H1 (cell line): ENCODE data around the gene MASTL. TPM values are rescaled to one million over a fixed set of nuclear protein-coding genes. Genes with fewer than 3 reads are reported as not detected.

Experiments
- CTCF ChIA-PET: fragments of 300-600 bp; sonication (Branson Sonifier 250); formaldehyde crosslinking; loops from one replicate; lab custom pipeline; 2021; ENCODE audit not compliant: partially characterized antibody; lab: Charles Lee
- POLR2A ChIA-PET: fragments of 300-600 bp; sonication (Branson Sonifier 250); formaldehyde crosslinking; loops from one replicate; lab custom pipeline; 2021; ENCODE audit warnings: inconsistent platforms; ENCODE audit not compliant: partially characterized antibody; lab: Charles Lee
- DNase-seq, 2 experiments: peaks; one replicate each; pipeline versions ENCODE4 v3.0.0 to v3.0.0-alpha.2; 2010 to 2022; ENCODE audit warnings: low spot score in 2 of 2, low read depth in 1 of 2, mixed read lengths in 1 of 2
- FAIRE-seq: peaks from 2 replicates; lab custom pipeline; 2011; peaks lifted over from hg19 to GRCh38; lab: Jason Lieb, UNC
- H2AFZ ChIP-seq: 2 replicates; pipeline ENCODE4 v1.8.1; 2012; ENCODE audit warnings: low read length, inconsistent platforms
- H2AK5ac ChIP-seq: 2 replicates; pipeline ENCODE4 v1.6.1; 2013; ENCODE audit warnings: low read depth, low read length
- H2BK120ac ChIP-seq: replicated peaks from 2 replicates; pipeline ENCODE3; 2013; ENCODE audit warnings: low read depth, low read length, inconsistent platforms
- H2BK12ac ChIP-seq: 2 replicates; pipeline ENCODE4 v1.6.1; 2013; ENCODE audit warnings: low read depth, low read length
- H2BK15ac ChIP-seq: 2 replicates; pipeline ENCODE4 v1.6.1; 2013; ENCODE audit warnings: low read length
- H2BK20ac ChIP-seq: 2 replicates; pipeline ENCODE4 v1.6.1; 2013; ENCODE audit warnings: low read length
- H2BK5ac ChIP-seq: 2 replicates; pipeline ENCODE4 v1.6.1; 2013; ENCODE audit warnings: low read depth, low read length
- H3K14ac ChIP-seq: 2 replicates; pipeline ENCODE4 v1.6.1; 2013; ENCODE audit warnings: inconsistent platforms; ENCODE audit not compliant: insufficient read length
- H3K18ac ChIP-seq: 2 replicates; pipeline ENCODE4 v1.6.1; 2013; ENCODE audit warnings: low read length; ENCODE audit errors: extremely low read depth
- H3K23ac ChIP-seq: 2 replicates; pipeline ENCODE4 v1.6.1; 2013; ENCODE audit warnings: inconsistent platforms; ENCODE audit not compliant: insufficient read length
- H3K23me2 ChIP-seq: 2 replicates; pipeline ENCODE4 v1.6.1; 2013; ENCODE audit warnings: low read depth, low read length
- H3K27ac ChIP-seq: 2 replicates; pipeline ENCODE4 v1.6.1; 2011; ENCODE audit warnings: low read depth, low read length, inconsistent platforms
- H3K27me3 ChIP-seq, 4 experiments: replicated peaks in 1 of 4; 1 replicate in 1 of 4; 2 replicates in 3 of 4; pipeline versions ENCODE4 v1.6.1 to v1.8.1; 2011 to 2013; ENCODE audit warnings: low read length in 3 of 4, mild to moderate bottlenecking in 3 of 4, inconsistent platforms in 2 of 4, mixed read lengths in 2 of 4, moderate library complexity in 1 of 4; ENCODE audit not compliant: control insufficient read depth in 3 of 4, insufficient read depth in 3 of 4; ENCODE audit errors: extremely low read depth in 1 of 4
- H3K36me3 ChIP-seq, 4 experiments: 2 replicates each; pipeline versions ENCODE4 v1.6.1 to v1.8.1; 2011 to 2013; ENCODE audit warnings: mild to moderate bottlenecking in 4 of 4, low read length in 3 of 4, moderate library complexity in 2 of 4, control low read depth in 1 of 4, inconsistent platforms in 1 of 4; ENCODE audit not compliant: insufficient read depth in 4 of 4, control insufficient read depth in 2 of 4
- H3K4ac ChIP-seq: replicated peaks from 2 replicates; pipeline ENCODE3; 2013; ENCODE audit warnings: low read length, low read depth, mixed read lengths, inconsistent platforms; ENCODE audit not compliant: insufficient read length
- H3K4me1 ChIP-seq, 4 experiments: replicated peaks in 1 of 4; 1 replicate in 1 of 4; 2 replicates in 3 of 4; pipeline versions ENCODE4 v1.6.1 to v1.8.1; 2011 to 2013; ENCODE audit warnings: low read length in 3 of 4, inconsistent platforms in 2 of 4, mixed read lengths in 1 of 4; ENCODE audit not compliant: insufficient read depth in 4 of 4, control insufficient read depth in 3 of 4
- H3K4me2 ChIP-seq, 2 experiments: 2 replicates each; pipeline versions ENCODE4 v1.6.1 to v1.8.1; 2011 to 2013; ENCODE audit warnings: low read depth in 2 of 2, low read length in 2 of 2, control low read depth in 1 of 2, inconsistent platforms in 1 of 2, mild to moderate bottlenecking in 1 of 2; ENCODE audit not compliant: insufficient read depth in 1 of 2
- H3K4me3 ChIP-seq, 4 experiments: fragments of 200-600, 300-600 bp in 1 of 4; sonication (generic), shearing (Covaris generic), sonication (Bioruptor Twin) in 1 of 4; 2 replicates each; pipeline versions ENCODE4 v1.5.1 to v1.8.1; 2011 to 2016; ENCODE audit warnings: low read length in 4 of 4, low read depth in 3 of 4, control low read depth in 2 of 4, inconsistent platforms in 2 of 4, mild to moderate bottlenecking in 2 of 4, mixed read lengths in 1 of 4, moderate library complexity in 1 of 4; ENCODE audit not compliant: insufficient read depth in 2 of 4; ENCODE audit errors: extremely low read depth in 1 of 4
- H3K56ac ChIP-seq: replicated peaks from 2 replicates; pipeline ENCODE3; 2013; ENCODE audit warnings: low read depth, mild to moderate bottlenecking, mixed read lengths, low read length, inconsistent platforms; ENCODE audit not compliant: insufficient read length
- H3K79me1 ChIP-seq: 2 replicates; pipeline ENCODE4 v1.6.1; 2013; ENCODE audit warnings: low read depth, low read length, control low read depth
- H3K79me2 ChIP-seq, 2 experiments: 2 replicates each; pipeline versions ENCODE4 v1.6.1 to v1.8.1; 2012 to 2013; ENCODE audit warnings: low read length in 2 of 2, mild to moderate bottlenecking in 2 of 2, inconsistent platforms in 1 of 2; ENCODE audit not compliant: insufficient read depth in 2 of 2, control insufficient read depth in 1 of 2
- H3K9ac ChIP-seq, 4 experiments: replicated peaks in 1 of 4; 1 replicate in 1 of 4; 2 replicates in 3 of 4; pipeline versions ENCODE4 v1.6.1 to v1.8.1; 2011 to 2013; ENCODE audit warnings: low read depth in 3 of 4, low read length in 3 of 4, control low read depth in 2 of 4, mild to moderate bottlenecking in 2 of 4, moderate library complexity in 2 of 4, inconsistent platforms in 1 of 4; ENCODE audit errors: extremely low read depth in 1 of 4
- H3K9me3 ChIP-seq, 2 experiments: 2 replicates each; pipeline versions ENCODE4 v1.6.1 to v1.8.1; 2012 to 2013; ENCODE audit warnings: mild to moderate bottlenecking in 2 of 2, moderate library complexity in 2 of 2, control low read depth in 1 of 2, inconsistent platforms in 1 of 2, low read depth in 1 of 2, low read length in 1 of 2, mixed read lengths in 1 of 2; ENCODE audit not compliant: insufficient read depth in 2 of 2
- H4K20me1 ChIP-seq, 2 experiments: replicated peaks in 1 of 2; 2 replicates each; pipeline versions ENCODE3 to v1.8.1; 2011 to 2013; ENCODE audit warnings: inconsistent platforms in 2 of 2, low read length in 2 of 2, mild to moderate bottlenecking in 1 of 2; ENCODE audit not compliant: insufficient read depth in 2 of 2, control insufficient read depth in 1 of 2
- H4K5ac ChIP-seq: 2 replicates; pipeline ENCODE4 v1.6.1; 2013; ENCODE audit warnings: low read length, low read depth, mixed read lengths, inconsistent platforms; ENCODE audit not compliant: insufficient read length
- H4K8ac ChIP-seq: 2 replicates; pipeline ENCODE4 v1.8.0; 2013; ENCODE audit warnings: mild to moderate bottlenecking, moderate library complexity, low read length, inconsistent platforms; ENCODE audit not compliant: insufficient read depth; ENCODE audit errors: extremely low read depth
- H4K91ac ChIP-seq: replicated peaks from 2 replicates; pipeline ENCODE3; 2013; ENCODE audit warnings: low read length, mixed read lengths, inconsistent platforms; ENCODE audit not compliant: insufficient read length
- ASH2L ChIP-seq: fragments of 200-600, 300-600 bp; sonication (generic); IDR thresholded peaks from one replicate; pipeline ENCODE4 v1.7.1; 2017; ENCODE audit warnings: low read length
- BACH1 ChIP-seq: IDR thresholded peaks from 2 replicates; pipeline ENCODE4 v1.6.1; 2012; ENCODE audit warnings: low read length, improper control_type of control experiment
- BRCA1 ChIP-seq: IDR thresholded peaks from 2 replicates; pipeline ENCODE4 v1.6.1; 2012; ENCODE audit warnings: low read depth, low read length, improper control_type of control experiment
- CBX5 ChIP-seq: fragments of 300-800, 300-1000 bp; sonication (generic); IDR thresholded peaks from 2 replicates; pipeline ENCODE4 v1.7.1; 2016; ENCODE audit warnings: antibody characterized with exemption, low read length, low read depth
- CBX8 ChIP-seq: fragments of 300-800, 300-1000 bp; sonication (generic); IDR thresholded peaks from 2 replicates; pipeline ENCODE4 v1.7.1; 2016; ENCODE audit warnings: low read depth, low read length, borderline replicate concordance
- CHD1 ChIP-seq: IDR thresholded peaks from 2 replicates; pipeline ENCODE4 v1.6.1; 2012; ENCODE audit warnings: low read depth, low read length, improper control_type of control experiment
- GTF2F1 ChIP-seq: IDR thresholded peaks from 2 replicates; pipeline ENCODE4 v1.6.1; 2012; ENCODE audit warnings: low read depth, low read length, improper control_type of control experiment, borderline replicate concordance
- KDM1A ChIP-seq: fragments of 200-600, 300-600 bp; sonication (generic); IDR thresholded peaks from 2 replicates; pipeline ENCODE4 v1.7.1; 2016; ENCODE audit warnings: mild to moderate bottlenecking, low read length, borderline replicate concordance
- KDM5A ChIP-seq: fragments of 200-600 bp; IDR thresholded peaks from 2 replicates; pipeline ENCODE4 v1.7.1; 2012; ENCODE audit warnings: mild to moderate bottlenecking, low read length, inconsistent platforms, mixed read lengths
- POU5F1 ChIP-seq: IDR thresholded peaks from 2 replicates; pipeline ENCODE4 v1.6.1; 2011; ENCODE audit warnings: low read depth, mild to moderate bottlenecking, low read length, moderate library complexity
- SP1 ChIP-seq: IDR thresholded peaks from 2 replicates; pipeline ENCODE4 v1.6.1; 2011; ENCODE audit warnings: low read depth, low read length
- SP2 ChIP-seq: IDR thresholded peaks from 2 replicates; pipeline ENCODE4 v1.6.1; 2012; ENCODE audit warnings: mild to moderate bottlenecking, low read length, inconsistent platforms
- TAF1 ChIP-seq: IDR thresholded peaks from 2 replicates; pipeline ENCODE4 v1.6.1; 2011; ENCODE audit warnings: mild to moderate bottlenecking, low read depth, low read length
- TEAD4 ChIP-seq: IDR thresholded peaks from 2 replicates; pipeline ENCODE4 v1.6.1; 2012; ENCODE audit warnings: low read depth, low read length, inconsistent platforms, mixed read lengths
- WGBS, 2 experiments: shearing (Covaris generic) in 1 of 2; methylation state at CpG; one replicate each; pipeline versions ENCODE4 v1.1.6 to v1.1.7; 2013 to 2015; ENCODE audit warnings: low lambda C conversion rate in 2 of 2, mixed read lengths in 2 of 2, inconsistent platforms in 1 of 2, low coverage in 1 of 2, missing lambda C conversion rate in 1 of 2; ENCODE audit not compliant: insufficient replicate concordance in 2 of 2, insufficient coverage in 1 of 2, insufficient read length in 1 of 2; ENCODE audit errors: extremely low coverage in 1 of 2, missing lambda C conversion rate in 1 of 2; 5-methylcytosine and 5-hydroxymethylcytosine counted together
- polyA plus RNA-seq, 7 experiments: library from polyadenylated mRNA; depleted of rRNA in 3 of 7; stranded (reverse) in 5 of 7; unstranded in 2 of 7; fragments of >200 nt in 5 of 7; fragments of 200-250 nt in 2 of 7; gene quantifications; 1 replicate in 5 of 7; 2 replicates in 1 of 7; 4 replicates in 1 of 7; pipeline versions ENCODE4 v1.2.1 to v1.2.3, GENCODE V29; 2011 to 2013; ENCODE audit warnings: missing spikeins in 2 of 7, mixed read lengths in 2 of 7
- total RNA-seq: library from RNA; stranded (reverse); fragmentation: NEBNext Ultra II Directional; extraction: Animal tissue kit (Norgen Biotek cat#: 25700); gene quantifications from 2 replicates; pipeline ENCODE4 v1.2.1, GENCODE V29; 2021

Gene MASTL
- total and polyA plus RNA-seq, 2 of the 8 experiments (the other 6 are each of a cell fraction or from before 2014, with no cell fraction given): 14.9 to 42.5 TPM

GRCh38 chr10:27230022-27230421 lies 74.9 kb downstream of the MASTL start:
- H4K20me1 ChIP-seq: no peaks in the 10 kb centered on the region
- no peak overlapping the region for H2BK12ac ChIP-seq
- H3K9me3 ChIP-seq: no peaks in the 10 kb centered on the region
- no peak overlapping the region for H3K4me3 ChIP-seq
- H3K4ac ChIP-seq: no peak overlapping the region
- peaks cover 0 to 4% (median 0%) of the 10 kb centered on the region in 4 experiments; a peak in 1 of 8 replicates for H3K36me3 ChIP-seq
- DNase-seq (no peak), FAIRE-seq (no peak)
- H2BK120ac ChIP-seq: no peak overlapping the region
- no peak overlapping the region for H3K14ac ChIP-seq
- H2AK5ac ChIP-seq: no peak overlapping the region
- H2AFZ ChIP-seq: no peak overlapping the region
- H4K8ac ChIP-seq: no peak overlapping the region
- 92% methylated on average over 1 of the region's 1 CpG; no CpG with 5 or more reads in 1 of the 2 experiments for WGBS, 2 experiments
- no peak overlapping the region for H2BK5ac ChIP-seq
- no peaks in the 10 kb centered on the region for H3K79me2 ChIP-seq
- H3K27me3 ChIP-seq: no peaks in the 10 kb centered on the region
- no peak overlapping the region for H2BK15ac ChIP-seq
- H3K79me1 ChIP-seq: no peaks in the 10 kb centered on the region
- ChIA-PET POLR2A (no interaction called here), CTCF (interaction anchor here (0.5 to 0.6 kb wide), 2 partner anchors 33 to 355 kb away, joined by 3 to 4 read pairs; no protein-coding TSS in a partner anchor)
- H4K5ac ChIP-seq: no peak overlapping the region
- no peak overlapping the region for H2BK20ac ChIP-seq
- no peaks in the 10 kb centered on the region for H3K23me2 ChIP-seq
- TF ChIP-seq BRCA1 (no peak), SP2 (no peak), BACH1 (no peak), POU5F1 (no peak), CBX8 (no peak), TAF1 (no peak), GTF2F1 (no peak), TEAD4 (no peak), SP1 (no peak), ASH2L (no peak), CBX5 (no peak), CHD1 (no peak), KDM5A (no peak), KDM1A (no peak)
- no peak overlapping the region for H3K9ac ChIP-seq
- H4K91ac ChIP-seq: no peak overlapping the region
- H3K4me1 ChIP-seq: no peaks in the 10 kb centered on the region
- H3K18ac ChIP-seq: no peak overlapping the region
- no peak overlapping the region for H3K27ac ChIP-seq
- no peak overlapping the region for H3K56ac ChIP-seq
- no peak overlapping the region for H3K4me2 ChIP-seq
- H3K23ac ChIP-seq: no peak overlapping the region
